T-helper 2 cell (primary cell): ENCODE data around the gene SUMO3.

Experiments used
- DNase-seq, 5 experiments: peaks; one replicate each; pipeline versions ENCODE4 v3.0.0 to v3.0.0-alpha.2; 2012 to 2022

SUMO3 gene

GRCh38 chr21:44778094-44778493 lies 39.8 kb downstream of the SUMO3 start:
- no peak for DNase-seq

GRCh38 chr21:44774972-44775371 lies 42.9 kb downstream of the SUMO3 start:
- no peak for DNase-seq

GRCh38 chr21:44773291-44773932 lies 44.5 kb downstream of the SUMO3 start:
- no peak for DNase-seq

GRCh38 chr21:44771896-44772525 lies 45.9 kb downstream of the SUMO3 start:
- DNase-seq, result no peak

GRCh38 chr21:44767834-44768831 lies 49.7 kb downstream of the SUMO3 start:
- no peak for DNase-seq

GRCh38 chr21:44766818-44767354 lies 51.0 kb downstream of the SUMO3 start:
- DNase-seq, result no peak

- DNase-seq, result no peak
Measured at GRCh38 chr21:44766014-44766817, 51.6 kb downstream of the SUMO3 start.

- DNase-seq, result peak in 3 of 5 experiments; percentile 22 to 83 (median 71)
Measured at GRCh38 chr21:44765231-44766013, 52.4 kb downstream of the SUMO3 start.

GRCh38 chr21:44764319-44765230 lies 53.3 kb downstream of the SUMO3 start:
- no peak for DNase-seq

GRCh38 chr21:44763451-44764318 lies 54.2 kb downstream of the SUMO3 start:
- DNase-seq, result no peak

GRCh38 chr21:44763050-44763378 lies 54.8 kb downstream of the SUMO3 start:
- DNase-seq, result no peak

- no peak for DNase-seq
Measured at GRCh38 chr21:44762221-44763049, 55.4 kb downstream of the SUMO3 start.

GRCh38 chr21:44761747-44762208 lies 56.1 kb downstream of the SUMO3 start:
- no peak for DNase-seq

- no peak for DNase-seq
Measured at GRCh38 chr21:44761011-44761729, 56.7 kb downstream of the SUMO3 start.

GRCh38 chr21:44760376-44760775 lies 57.5 kb downstream of the SUMO3 start:
- no peak for DNase-seq

- DNase-seq, result no peak
Measured at GRCh38 chr21:44759628-44760285, 58.1 kb downstream of the SUMO3 start.
